H9 (cell line): ENCODE results near the gene BIRC6. TPM values are rescaled to one million over a fixed set of nuclear protein-coding genes. Genes with fewer than 3 reads are reported as not detected.

Experiments
- DNase-seq: peaks from one replicate; pipeline ENCODE4 v3.0.0-alpha.2; 2017
- H2AFZ ChIP-seq: one replicate; pipeline ENCODE4 v1.6.1; 2013; ENCODE audit warnings: mild to moderate bottlenecking, low read length, control low read depth, moderate library complexity
- H2AK5ac ChIP-seq: 2 replicates; pipeline ENCODE4 v1.6.1; 2013; ENCODE audit warnings: low read length, control low read depth, mixed read lengths; ENCODE audit not compliant: insufficient read length
- H2BK120ac ChIP-seq: one replicate; pipeline ENCODE4 v1.6.1; 2013; ENCODE audit warnings: low read depth, mild to moderate bottlenecking, low read length, control low read depth, inconsistent platforms; ENCODE audit not compliant: poor library complexity, severe bottlenecking
- H2BK12ac ChIP-seq: 2 replicates; pipeline ENCODE4 v1.6.1; 2013; ENCODE audit warnings: low read length, control low read depth, mixed read lengths, low read depth; ENCODE audit not compliant: insufficient read length
- H2BK15ac ChIP-seq: 2 replicates; pipeline ENCODE4 v1.6.1; 2013; ENCODE audit warnings: low read depth, low read length, control low read depth
- H2BK20ac ChIP-seq: one replicate; pipeline ENCODE4 v1.6.1; 2013; ENCODE audit warnings: low read depth, mild to moderate bottlenecking, low read length, control low read depth, inconsistent platforms; ENCODE audit not compliant: poor library complexity, severe bottlenecking
- H2BK5ac ChIP-seq: 2 replicates; pipeline ENCODE4 v1.6.1; 2013; ENCODE audit warnings: low read length, control low read depth, mixed read lengths; ENCODE audit not compliant: insufficient read length
- H3K14ac ChIP-seq: 2 replicates; pipeline ENCODE4 v1.6.1; 2013; ENCODE audit warnings: low read length, control low read depth; ENCODE audit not compliant: insufficient read depth
- H3K18ac ChIP-seq: 2 replicates; pipeline ENCODE4 v1.6.1; 2013; ENCODE audit warnings: low read depth, mild to moderate bottlenecking, mixed read lengths, low read length, control low read depth; ENCODE audit not compliant: insufficient read length
- H3K23ac ChIP-seq: 2 replicates; pipeline ENCODE4 v1.6.1; 2013; ENCODE audit warnings: low read length, control low read depth, mixed read lengths, low read depth; ENCODE audit not compliant: insufficient read length
- H3K23me2 ChIP-seq: 2 replicates; pipeline ENCODE4 v1.6.1; 2013; ENCODE audit warnings: low read depth, mild to moderate bottlenecking, mixed read lengths, low read length, control low read depth; ENCODE audit not compliant: insufficient read length, poor library complexity, severe bottlenecking
- H3K27ac ChIP-seq: 2 replicates; pipeline ENCODE4 v1.5.1; 2013; ENCODE audit warnings: low read length, control low read depth, mixed read lengths, low read depth; ENCODE audit not compliant: insufficient read length
- H3K27me3 ChIP-seq: 2 replicates; pipeline ENCODE4 v1.6.1; 2013; ENCODE audit warnings: low read length, control low read depth, inconsistent platforms; ENCODE audit not compliant: insufficient read depth
- H3K4ac ChIP-seq: 2 replicates; pipeline ENCODE4 v1.6.1; 2013; ENCODE audit warnings: low read depth, mild to moderate bottlenecking, control low read depth, inconsistent platforms, low read length, moderate library complexity
- H3K4me1 ChIP-seq: 2 replicates; pipeline ENCODE4 v1.6.1; 2013; ENCODE audit warnings: low read length, control low read depth, inconsistent platforms; ENCODE audit not compliant: insufficient read depth
- H3K4me2 ChIP-seq: 2 replicates; pipeline ENCODE4 v1.6.1; 2013; ENCODE audit warnings: low read length, control low read depth, mixed read lengths; ENCODE audit not compliant: insufficient read length, insufficient read depth
- H3K56ac ChIP-seq: 2 replicates; pipeline ENCODE4 v1.6.1; 2013; ENCODE audit warnings: low read depth, mild to moderate bottlenecking, mixed read lengths, low read length, control low read depth; ENCODE audit not compliant: insufficient read length
- H3K79me1 ChIP-seq: 2 replicates; pipeline ENCODE4 v1.6.1; 2013; ENCODE audit warnings: low read depth, mild to moderate bottlenecking, moderate library complexity, low read length, control low read depth, inconsistent platforms; ENCODE audit not compliant: insufficient read depth, poor library complexity, severe bottlenecking
- H3K79me2 ChIP-seq: 2 replicates; pipeline ENCODE4 v1.6.1; 2013; ENCODE audit warnings: low read length, control low read depth, inconsistent platforms; ENCODE audit not compliant: insufficient read depth
- H3K9ac ChIP-seq: 2 replicates; pipeline ENCODE4 v1.6.1; 2013; ENCODE audit warnings: low read length, control low read depth, mixed read lengths; ENCODE audit not compliant: insufficient read length; ENCODE audit errors: extremely low read depth
- H3K9me3 ChIP-seq: one replicate; pipeline ENCODE4 v1.6.1; 2013; ENCODE audit warnings: low read depth, low read length, inconsistent platforms; ENCODE audit not compliant: control insufficient read depth
- H3T11ph ChIP-seq: one replicate; pipeline ENCODE4 v1.6.1; 2013; ENCODE audit warnings: mild to moderate bottlenecking, low read length, control low read depth, inconsistent platforms
- H4K20me1 ChIP-seq: one replicate; pipeline ENCODE4 v1.6.1; 2013; ENCODE audit not compliant: control insufficient read depth, insufficient read length, insufficient read depth
- H4K5ac ChIP-seq: 2 replicates; pipeline ENCODE4 v1.6.1; 2013; ENCODE audit warnings: low read depth, mild to moderate bottlenecking, mixed read lengths, low read length, control low read depth; ENCODE audit not compliant: insufficient read length
- H4K8ac ChIP-seq: replicated peaks from 2 replicates; pipeline ENCODE4 v1.6.1; 2013; ENCODE audit warnings: low read length, control low read depth, mixed read lengths, low read depth; ENCODE audit not compliant: insufficient read length
- H4K91ac ChIP-seq: 2 replicates; pipeline ENCODE4 v1.6.1; 2013; ENCODE audit warnings: low read depth, mild to moderate bottlenecking, moderate library complexity, mixed read lengths, low read length, control low read depth; ENCODE audit not compliant: insufficient read length
- H3K27ac Mint-ChIP-seq, 3 experiments: 2 replicates in 2 of 3; 3 replicates in 1 of 3; pipeline ENCODE4 v1.8.0; 2020 to 2021; ENCODE audit warnings: mixed read lengths in 3 of 3, mild to moderate bottlenecking in 1 of 3, moderate library complexity in 1 of 3
- H3K27me3 Mint-ChIP-seq: 2 replicates; pipeline ENCODE4 v1.8.0; 2021; ENCODE audit warnings: low read depth, mild to moderate bottlenecking, moderate library complexity, mixed read lengths
- H3K36me3 Mint-ChIP-seq, 3 experiments: 2 replicates in 2 of 3; 3 replicates in 1 of 3; pipeline ENCODE4 v1.8.0; 2020 to 2021; ENCODE audit warnings: low read depth in 3 of 3, mixed read lengths in 3 of 3; ENCODE audit not compliant: insufficient read depth in 1 of 3
- H3K4me1 Mint-ChIP-seq, 2 experiments: 2 replicates each; pipeline ENCODE4 v1.8.0; 2020; ENCODE audit warnings: mixed read lengths in 2 of 2
- H3K4me3 Mint-ChIP-seq, 2 experiments: 2 replicates in 1 of 2; 3 replicates in 1 of 2; pipeline ENCODE4 v1.8.0; 2020 to 2021; ENCODE audit warnings: mild to moderate bottlenecking in 2 of 2, mixed read lengths in 2 of 2, moderate library complexity in 1 of 2
- H3K9me3 Mint-ChIP-seq, 2 experiments: 2 replicates in 1 of 2; 3 replicates in 1 of 2; pipeline ENCODE4 v1.8.0; 2020; ENCODE audit warnings: mild to moderate bottlenecking in 2 of 2, mixed read lengths in 2 of 2, moderate library complexity in 1 of 2
- WGBS: extraction: QIAGEN DNeasy Blood & Tissue Kit; methylation state at CpG from one replicate; pipeline ENCODE4 v1.1.7; 2013; ENCODE audit warnings: missing lambda C conversion rate, low lambda C conversion rate, mixed read lengths; ENCODE audit not compliant: insufficient read length; ENCODE audit errors: extremely low coverage; 5-methylcytosine and 5-hydroxymethylcytosine counted together
- total RNA-seq: library from RNA; stranded (reverse); gene quantifications from 2 replicates; pipeline ENCODE4 v1.2.1, GENCODE V29; 2021
- TF ChIP-seq, protein P1 (sequence below): fragments of 200-600 bp; sonication (generic); conservative IDR thresholded peaks from 3 replicates; pipeline ENCODE4 v1.8.0; 2021; ENCODE audit warnings: antibody characterized with exemption, mild to moderate bottlenecking

Gene BIRC6
- total RNA-seq, 1 experiment from 2014 or later = 78.8 TPM

DNA sequence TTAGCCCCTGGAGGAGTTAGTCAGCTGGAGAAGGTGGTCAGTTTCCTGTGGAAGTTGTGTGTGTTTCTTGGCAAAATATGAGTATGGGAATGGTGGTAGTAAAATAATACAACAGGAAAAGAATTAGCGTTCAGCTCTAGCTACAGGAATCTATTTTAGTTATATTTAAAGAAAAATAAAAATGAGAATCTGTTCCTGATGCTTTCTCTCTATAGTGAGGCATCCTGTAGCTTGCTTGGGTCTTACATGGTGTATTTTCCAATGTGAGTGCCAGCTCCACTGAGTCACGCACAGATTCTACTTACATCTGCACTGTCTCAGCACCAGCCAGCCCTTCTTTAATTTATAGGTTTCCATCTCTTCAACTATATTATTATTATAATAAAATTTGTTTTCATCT, 132.2 kb downstream of the BIRC6 start:
- no peak overlapping the region for H3K14ac ChIP-seq
- H3T11ph ChIP-seq = no peak overlapping the region
- no peak overlapping the region for H3K4ac ChIP-seq
- Mint-ChIP-seq H3K4me1 (no peaks in the 10 kb centered on the region), H3K4me3 (no peak overlapping the region), H3K36me3 (peaks cover 4 to 45% (median 28%) of the 10 kb centered on the region in 3 experiments; a peak in 6 of 7 replicates), H3K9me3 (no peaks in the 10 kb centered on the region), H3K27me3 (no peaks in the 10 kb centered on the region), H3K27ac (no peak overlapping the region; a peak in 1 of 7 replicates)
- H3K27me3 ChIP-seq = no peaks in the 10 kb centered on the region
- no peaks in the 10 kb centered on the region for H4K20me1 ChIP-seq
- H2BK15ac ChIP-seq = no peak overlapping the region
- no peak overlapping the region for H2AK5ac ChIP-seq
- no peaks in the 10 kb centered on the region for H3K23me2 ChIP-seq
- no peak overlapping the region for H2BK5ac ChIP-seq
- no peak overlapping the region for H3K18ac ChIP-seq
- no peak overlapping the region for H2BK12ac ChIP-seq
- no peak overlapping the region for H4K8ac ChIP-seq
- no peak overlapping the region for H2BK120ac ChIP-seq
- no peak overlapping the region for H3K9ac ChIP-seq
- TF ChIP-seq, protein P1, sequence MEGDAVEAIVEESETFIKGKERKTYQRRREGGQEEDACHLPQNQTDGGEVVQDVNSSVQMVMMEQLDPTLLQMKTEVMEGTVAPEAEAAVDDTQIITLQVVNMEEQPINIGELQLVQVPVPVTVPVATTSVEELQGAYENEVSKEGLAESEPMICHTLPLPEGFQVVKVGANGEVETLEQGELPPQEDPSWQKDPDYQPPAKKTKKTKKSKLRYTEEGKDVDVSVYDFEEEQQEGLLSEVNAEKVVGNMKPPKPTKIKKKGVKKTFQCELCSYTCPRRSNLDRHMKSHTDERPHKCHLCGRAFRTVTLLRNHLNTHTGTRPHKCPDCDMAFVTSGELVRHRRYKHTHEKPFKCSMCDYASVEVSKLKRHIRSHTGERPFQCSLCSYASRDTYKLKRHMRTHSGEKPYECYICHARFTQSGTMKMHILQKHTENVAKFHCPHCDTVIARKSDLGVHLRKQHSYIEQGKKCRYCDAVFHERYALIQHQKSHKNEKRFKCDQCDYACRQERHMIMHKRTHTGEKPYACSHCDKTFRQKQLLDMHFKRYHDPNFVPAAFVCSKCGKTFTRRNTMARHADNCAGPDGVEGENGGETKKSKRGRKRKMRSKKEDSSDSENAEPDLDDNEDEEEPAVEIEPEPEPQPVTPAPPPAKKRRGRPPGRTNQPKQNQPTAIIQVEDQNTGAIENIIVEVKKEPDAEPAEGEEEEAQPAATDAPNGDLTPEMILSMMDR = no peak
- H3K56ac ChIP-seq = no peak overlapping the region
- no peak overlapping the region for H3K23ac ChIP-seq
- H2BK20ac ChIP-seq = no peak overlapping the region
- no peaks in the 10 kb centered on the region for H3K79me1 ChIP-seq
- no peaks in the 10 kb centered on the region for H3K9me3 ChIP-seq
- H3K27ac ChIP-seq = no peak overlapping the region
- no CpG with 5 or more reads among the region's 2 CpGs for WGBS
- H3K4me2 ChIP-seq = no peak overlapping the region
- no peaks in the 10 kb centered on the region for H3K79me2 ChIP-seq
- no peaks in the 10 kb centered on the region for H3K4me1 ChIP-seq
- no peak overlapping the region for H2AFZ ChIP-seq
- no peak for DNase-seq
- H4K5ac ChIP-seq = no peak overlapping the region
- no peak overlapping the region for H4K91ac ChIP-seq
